Measurements from ENCODE around the gene TRIM54. TPM values are rescaled to one million over a fixed set of nuclear protein-coding genes. Genes with fewer than 3 reads are reported as not detected.

The TRIM54 gene
- total RNA-seq, 1 donor = not detected

- no peak overlapping the region for H3K4me3 ChIP-seq (ENCODE audit: low read depth, low read length)
- DNase-seq (ENCODE audit: low read depth) = no peak
- TF ChIP-seq, protein P1, sequence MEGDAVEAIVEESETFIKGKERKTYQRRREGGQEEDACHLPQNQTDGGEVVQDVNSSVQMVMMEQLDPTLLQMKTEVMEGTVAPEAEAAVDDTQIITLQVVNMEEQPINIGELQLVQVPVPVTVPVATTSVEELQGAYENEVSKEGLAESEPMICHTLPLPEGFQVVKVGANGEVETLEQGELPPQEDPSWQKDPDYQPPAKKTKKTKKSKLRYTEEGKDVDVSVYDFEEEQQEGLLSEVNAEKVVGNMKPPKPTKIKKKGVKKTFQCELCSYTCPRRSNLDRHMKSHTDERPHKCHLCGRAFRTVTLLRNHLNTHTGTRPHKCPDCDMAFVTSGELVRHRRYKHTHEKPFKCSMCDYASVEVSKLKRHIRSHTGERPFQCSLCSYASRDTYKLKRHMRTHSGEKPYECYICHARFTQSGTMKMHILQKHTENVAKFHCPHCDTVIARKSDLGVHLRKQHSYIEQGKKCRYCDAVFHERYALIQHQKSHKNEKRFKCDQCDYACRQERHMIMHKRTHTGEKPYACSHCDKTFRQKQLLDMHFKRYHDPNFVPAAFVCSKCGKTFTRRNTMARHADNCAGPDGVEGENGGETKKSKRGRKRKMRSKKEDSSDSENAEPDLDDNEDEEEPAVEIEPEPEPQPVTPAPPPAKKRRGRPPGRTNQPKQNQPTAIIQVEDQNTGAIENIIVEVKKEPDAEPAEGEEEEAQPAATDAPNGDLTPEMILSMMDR (IDR thresholded peaks at IDR 0.05; ENCODE audit: insufficient read depth, low read depth, low read length) = no peak
These were observed 26.6 kb upstream of the TRIM54 start for GRCh38 chr2:27255660-27256059.

DNA sequence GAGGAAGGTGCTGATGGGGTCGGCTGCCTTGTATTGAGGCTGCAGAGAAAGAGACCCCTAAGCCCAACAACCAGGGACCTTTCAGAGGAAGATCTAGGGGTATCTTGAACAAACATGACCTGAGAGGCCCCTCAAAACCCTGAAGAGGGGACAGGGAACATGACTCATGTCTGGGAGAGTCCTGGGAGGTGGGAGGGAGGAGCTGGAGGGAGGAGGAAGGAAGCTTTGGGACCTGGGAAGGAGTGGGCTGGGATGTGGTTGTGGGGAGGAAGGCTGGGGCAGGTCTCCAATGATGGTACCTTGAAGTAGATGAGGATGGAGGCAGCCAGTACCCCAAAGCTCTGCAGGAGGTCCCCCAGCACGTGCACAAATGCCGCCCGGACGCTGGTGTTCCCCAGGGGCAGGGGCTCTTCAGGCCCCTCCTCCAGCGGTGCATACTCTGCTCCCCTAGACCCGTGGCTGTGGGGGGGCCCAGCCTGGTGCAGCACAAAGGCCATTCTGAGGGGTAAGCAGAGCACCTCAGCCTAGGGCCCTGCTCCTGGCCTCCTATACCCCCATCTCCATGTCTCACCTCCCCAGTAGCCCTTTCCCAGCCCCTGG is 25.3 kb upstream of the TRIM54 start:
- DNase-seq (ENCODE audit: low read depth) = no peak
- TF ChIP-seq, protein P1 (IDR thresholded peaks at IDR 0.05; ENCODE audit: insufficient read depth, low read depth, low read length) = no peak

GRCh38 chr2:27258051-27258450 is 24.2 kb upstream of the TRIM54 start:
- no peak overlapping the region for H3K4me3 ChIP-seq (ENCODE audit: low read depth, low read length)
- DNase-seq (ENCODE audit: low read depth) = no peak
- TF ChIP-seq, protein P1 (IDR thresholded peaks at IDR 0.05; ENCODE audit: insufficient read depth, low read depth, low read length) = no peak

More for the DNA sequence above, 25.3 kb upstream of the TRIM54 start:
- no peak overlapping the region for H3K4me3 ChIP-seq (ENCODE audit: low read depth, low read length)

DNA sequence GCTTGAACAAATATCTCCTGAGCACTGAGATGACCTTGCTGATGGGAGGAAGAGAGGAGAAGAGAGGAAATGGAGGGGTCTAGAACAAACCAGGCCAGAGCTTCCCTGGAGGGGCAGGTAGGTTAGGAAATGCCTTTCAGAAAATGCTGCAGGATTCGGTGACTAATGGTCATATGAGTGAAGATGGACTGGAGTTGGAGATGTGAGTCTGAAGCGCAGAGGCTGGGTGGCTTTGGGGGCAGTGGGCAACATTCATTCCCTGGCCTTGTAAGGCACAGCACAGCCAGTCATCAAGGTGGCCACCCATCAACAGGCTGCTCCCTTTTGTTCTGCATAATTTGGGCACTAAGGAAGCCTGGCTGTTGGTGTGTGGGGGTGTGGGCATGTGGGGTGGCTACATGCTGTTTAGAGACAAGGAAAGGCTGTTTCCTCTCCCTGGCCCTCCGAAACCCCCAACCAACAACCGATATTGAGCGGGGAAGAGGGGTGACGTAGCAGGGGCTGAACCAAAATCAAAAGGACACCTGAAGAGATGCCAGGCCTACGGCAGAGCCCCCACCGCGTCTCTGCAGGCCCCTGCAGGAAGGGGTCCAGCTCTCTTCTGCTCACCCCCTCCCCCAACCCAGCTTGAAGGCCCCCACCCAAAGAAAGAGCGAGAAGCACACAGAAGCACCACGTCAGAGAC is 20.8 kb upstream of the TRIM54 start:
- DNase-seq (ENCODE audit: low read depth) = no peak
- TF ChIP-seq, protein P1 (IDR thresholded peaks at IDR 0.05; ENCODE audit: insufficient read depth, low read depth, low read length) = no peak
- no peak overlapping the region for H3K4me3 ChIP-seq (ENCODE audit: low read depth, low read length)

GRCh38 chr2:27261926-27262298 is 20.3 kb upstream of the TRIM54 start:
- DNase-seq (ENCODE audit: low read depth) = no peak
- H3K4me3 ChIP-seq (ENCODE audit: low read depth, low read length) = no peak overlapping the region
- TF ChIP-seq, protein P1 (IDR thresholded peaks at IDR 0.05; ENCODE audit: insufficient read depth, low read depth, low read length) = no peak

GRCh38 chr2:27262379-27263286 is 19.6 kb upstream of the TRIM54 start, which contains the start of gene SLC30A3:
Gene SLC30A3 (minus strand): TSS chr2:27263047. CDS start chr2:27262906, 141 bp downstream.
- peak within 1 kb of the TSS; percentile 54 for H3K4me3 ChIP-seq (ENCODE audit: low read depth, low read length)
- TF ChIP-seq, protein P1 (IDR thresholded peaks at IDR 0.05; ENCODE audit: insufficient read depth, low read depth, low read length) = no peak
- DNase-seq (ENCODE audit: low read depth) = peak; percentile 35

Measured in fibroblast of villous mesenchyme (primary cell).